ENCODE data around the gene TPRX2. TPM values are rescaled to one million over a fixed set of nuclear protein-coding genes. Genes with fewer than 3 reads are reported as not detected.

The TPRX2 gene
- total RNA-seq, 1 donor: not detected

- no peak overlapping the region for H3K4me3 ChIP-seq (ENCODE audit: low read depth, low read length)
- TF ChIP-seq CTCF (IDR thresholded peaks at IDR 0.05; ENCODE audit: insufficient read depth, low read depth, low read length): no peak
- DNase-seq (ENCODE audit: low read depth): no peak
Measured at GRCh38 chr19:47824396-47824795, 34.6 kb upstream of the TPRX2 start.

- no peak for DNase-seq (ENCODE audit: low read depth)
- no peak for TF ChIP-seq CTCF (IDR thresholded peaks at IDR 0.05; ENCODE audit: insufficient read depth, low read depth, low read length)
- H3K4me3 ChIP-seq (ENCODE audit: low read depth, low read length): no peak overlapping the region
Measured at GRCh38 chr19:47826800-47827199, 32.2 kb upstream of the TPRX2 start.

GRCh38 chr19:47832723-47833122, 26.3 kb upstream of the TPRX2 start:
- no peak for DNase-seq (ENCODE audit: low read depth)
- H3K4me3 ChIP-seq (ENCODE audit: low read depth, low read length): no peak overlapping the region
- TF ChIP-seq CTCF (IDR thresholded peaks at IDR 0.05; ENCODE audit: insufficient read depth, low read depth, low read length): no peak

- no peak for TF ChIP-seq CTCF (IDR thresholded peaks at IDR 0.05; ENCODE audit: insufficient read depth, low read depth, low read length)
- DNase-seq (ENCODE audit: low read depth): no peak
- no peak overlapping the region for H3K4me3 ChIP-seq (ENCODE audit: low read depth, low read length)
Measured at GRCh38 chr19:47836038-47836437, 23.0 kb upstream of the TPRX2 start.

- no peak for TF ChIP-seq CTCF (IDR thresholded peaks at IDR 0.05; ENCODE audit: insufficient read depth, low read depth, low read length)
- DNase-seq (ENCODE audit: low read depth): no peak
Measured at GRCh38 chr19:47839411-47839810, 19.6 kb upstream of the TPRX2 start.

GRCh38 chr19:47839913-47840312, 19.1 kb upstream of the TPRX2 start:
- TF ChIP-seq CTCF (IDR thresholded peaks at IDR 0.05; ENCODE audit: insufficient read depth, low read depth, low read length): no peak
- DNase-seq (ENCODE audit: low read depth): no peak
- H3K4me3 ChIP-seq (ENCODE audit: low read depth, low read length): no peak overlapping the region

More at GRCh38 chr19:47839411-47839810, 19.6 kb upstream of the TPRX2 start:
- H3K4me3 ChIP-seq (ENCODE audit: low read depth, low read length): no peak overlapping the region

- TF ChIP-seq CTCF (IDR thresholded peaks at IDR 0.05; ENCODE audit: insufficient read depth, low read depth, low read length): no peak
- H3K4me3 ChIP-seq (ENCODE audit: low read depth, low read length): no peak overlapping the region
- no peak for DNase-seq (ENCODE audit: low read depth)
Measured at GRCh38 chr19:47842941-47843340, 16.1 kb upstream of the TPRX2 start.
